ENCODE results near the gene PRSS48.

PRSS48 gene

DNA sequence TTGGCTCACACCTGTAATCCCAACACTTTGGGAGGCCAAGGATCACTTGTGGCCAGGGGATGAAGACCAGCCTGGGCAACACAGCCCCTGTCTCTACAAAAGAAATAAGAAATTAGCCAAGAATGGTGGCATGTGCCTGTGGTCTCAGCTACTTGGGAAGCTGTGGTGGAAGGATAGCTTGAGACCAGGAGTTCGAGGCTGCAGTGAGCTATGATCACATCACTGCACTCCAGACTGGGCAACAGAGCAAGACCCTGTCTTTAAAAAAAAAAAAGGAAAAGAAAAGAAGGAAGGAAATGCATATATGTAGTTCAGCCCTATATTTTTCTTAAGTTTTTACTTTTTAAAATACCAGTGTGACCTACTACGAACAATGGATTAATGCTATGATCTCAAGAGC is 15.1 kb downstream of the PRSS48 start:
- TF ChIP-seq, protein P1, sequence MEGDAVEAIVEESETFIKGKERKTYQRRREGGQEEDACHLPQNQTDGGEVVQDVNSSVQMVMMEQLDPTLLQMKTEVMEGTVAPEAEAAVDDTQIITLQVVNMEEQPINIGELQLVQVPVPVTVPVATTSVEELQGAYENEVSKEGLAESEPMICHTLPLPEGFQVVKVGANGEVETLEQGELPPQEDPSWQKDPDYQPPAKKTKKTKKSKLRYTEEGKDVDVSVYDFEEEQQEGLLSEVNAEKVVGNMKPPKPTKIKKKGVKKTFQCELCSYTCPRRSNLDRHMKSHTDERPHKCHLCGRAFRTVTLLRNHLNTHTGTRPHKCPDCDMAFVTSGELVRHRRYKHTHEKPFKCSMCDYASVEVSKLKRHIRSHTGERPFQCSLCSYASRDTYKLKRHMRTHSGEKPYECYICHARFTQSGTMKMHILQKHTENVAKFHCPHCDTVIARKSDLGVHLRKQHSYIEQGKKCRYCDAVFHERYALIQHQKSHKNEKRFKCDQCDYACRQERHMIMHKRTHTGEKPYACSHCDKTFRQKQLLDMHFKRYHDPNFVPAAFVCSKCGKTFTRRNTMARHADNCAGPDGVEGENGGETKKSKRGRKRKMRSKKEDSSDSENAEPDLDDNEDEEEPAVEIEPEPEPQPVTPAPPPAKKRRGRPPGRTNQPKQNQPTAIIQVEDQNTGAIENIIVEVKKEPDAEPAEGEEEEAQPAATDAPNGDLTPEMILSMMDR (conservative IDR thresholded peaks at IDR 0.05) = no peak
- no peak for TF ChIP-seq ZFX (IDR thresholded peaks at IDR 0.05)
- H3K27ac ChIP-seq = no peak overlapping the region

DNA sequence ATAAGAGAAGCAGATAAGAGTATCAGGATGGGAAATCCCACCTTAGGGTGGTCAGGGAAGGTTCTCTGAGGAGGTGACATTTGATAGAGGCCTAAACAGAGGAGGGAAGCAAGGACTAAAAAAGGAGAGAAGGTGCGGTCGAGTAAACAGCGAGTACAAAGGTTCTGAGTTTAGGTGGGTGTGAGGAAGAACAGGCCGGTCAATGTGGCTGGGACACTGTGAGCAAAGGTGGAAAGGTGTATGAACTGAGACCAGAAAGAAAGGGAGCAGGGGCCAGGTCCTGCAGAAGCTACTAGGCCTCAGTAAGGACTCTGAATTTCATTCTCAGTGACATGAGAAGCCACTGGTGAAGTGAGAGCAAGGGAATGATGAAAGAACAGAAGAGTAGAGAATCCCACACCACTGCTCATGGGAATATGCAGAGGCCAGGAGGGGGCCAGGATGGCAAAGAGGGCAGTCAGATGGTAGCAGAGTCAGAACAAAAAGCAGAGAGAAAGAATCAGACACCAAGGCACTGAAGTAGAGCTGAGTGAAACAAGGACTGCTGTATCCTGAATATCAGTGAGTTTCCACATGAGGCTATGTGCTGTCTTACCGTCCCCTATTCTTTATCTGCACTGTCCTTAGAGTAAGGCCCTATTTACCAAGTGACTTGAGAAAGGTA is 18.0 kb downstream of the PRSS48 start:
- H3K27ac ChIP-seq = no peak overlapping the region
- TF ChIP-seq, protein P1 (conservative IDR thresholded peaks at IDR 0.05) = no peak
- no peak for TF ChIP-seq ZFX (IDR thresholded peaks at IDR 0.05)

- no peak for TF ChIP-seq ZFX (IDR thresholded peaks at IDR 0.05)
- no peak overlapping the region for H3K27ac ChIP-seq
Measured at GRCh38 chr4:151296227-151296626, 19.3 kb downstream of the PRSS48 start.

- H3K27ac ChIP-seq = no peak overlapping the region
- TF ChIP-seq, protein P1 (conservative IDR thresholded peaks at IDR 0.05) = no peak
- TF ChIP-seq ZFX (IDR thresholded peaks at IDR 0.05) = no peak
Measured at GRCh38 chr4:151297170-151297569, 20.2 kb downstream of the PRSS48 start.

DNA sequence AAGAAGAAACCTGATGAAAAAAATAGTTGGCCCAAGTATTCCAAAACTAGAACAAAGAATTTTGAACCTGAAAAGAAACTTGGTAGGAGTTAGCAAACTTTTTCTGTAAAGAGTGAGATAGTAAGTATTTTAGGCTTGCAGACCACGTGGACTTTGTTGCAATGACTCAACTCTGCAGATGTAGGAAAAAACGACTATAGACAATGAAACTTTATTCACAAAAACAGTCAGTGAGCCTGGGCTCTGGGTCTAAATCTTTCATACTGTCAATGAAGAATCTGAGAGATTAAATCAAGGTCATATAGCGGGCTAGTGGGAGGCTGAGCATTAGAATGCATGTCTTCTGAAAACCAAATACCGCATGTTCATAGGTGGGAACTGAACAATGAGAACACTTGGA is 25.5 kb downstream of the PRSS48 start:
- H3K27ac ChIP-seq = no peak overlapping the region
- TF ChIP-seq, protein P1 (conservative IDR thresholded peaks at IDR 0.05) = no peak
- no peak for TF ChIP-seq ZFX (IDR thresholded peaks at IDR 0.05)

- no peak overlapping the region for H3K27ac ChIP-seq
- TF ChIP-seq ZFX (IDR thresholded peaks at IDR 0.05) = no peak
- TF ChIP-seq, protein P1 (conservative IDR thresholded peaks at IDR 0.05) = no peak
Measured at GRCh38 chr4:151304226-151304625, 27.3 kb downstream of the PRSS48 start.

DNA sequence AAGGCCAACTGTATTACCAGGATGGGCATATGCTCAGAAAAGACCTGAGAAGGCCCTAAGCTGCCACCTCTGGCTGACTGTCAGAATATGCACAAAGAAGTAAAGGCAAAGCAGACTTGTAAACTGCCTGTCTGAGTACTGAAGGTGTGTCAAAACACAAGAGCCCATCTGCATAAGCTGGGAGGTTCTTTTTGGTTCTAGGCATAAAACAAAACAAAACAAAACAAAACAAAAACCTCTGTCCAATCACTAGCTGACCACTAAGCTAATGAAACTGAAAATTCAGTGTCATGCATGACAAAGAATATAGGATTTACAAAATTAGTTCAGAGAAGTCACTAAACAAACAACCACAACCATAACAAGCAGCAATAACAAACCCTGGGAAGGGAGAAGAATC is 27.8 kb downstream of the PRSS48 start:
- no peak for TF ChIP-seq ZFX (IDR thresholded peaks at IDR 0.05)
- TF ChIP-seq, protein P1 (conservative IDR thresholded peaks at IDR 0.05) = peak; percentile 13; the same call in 1 of the 2 replicates
- no peak overlapping the region for H3K27ac ChIP-seq

DNA sequence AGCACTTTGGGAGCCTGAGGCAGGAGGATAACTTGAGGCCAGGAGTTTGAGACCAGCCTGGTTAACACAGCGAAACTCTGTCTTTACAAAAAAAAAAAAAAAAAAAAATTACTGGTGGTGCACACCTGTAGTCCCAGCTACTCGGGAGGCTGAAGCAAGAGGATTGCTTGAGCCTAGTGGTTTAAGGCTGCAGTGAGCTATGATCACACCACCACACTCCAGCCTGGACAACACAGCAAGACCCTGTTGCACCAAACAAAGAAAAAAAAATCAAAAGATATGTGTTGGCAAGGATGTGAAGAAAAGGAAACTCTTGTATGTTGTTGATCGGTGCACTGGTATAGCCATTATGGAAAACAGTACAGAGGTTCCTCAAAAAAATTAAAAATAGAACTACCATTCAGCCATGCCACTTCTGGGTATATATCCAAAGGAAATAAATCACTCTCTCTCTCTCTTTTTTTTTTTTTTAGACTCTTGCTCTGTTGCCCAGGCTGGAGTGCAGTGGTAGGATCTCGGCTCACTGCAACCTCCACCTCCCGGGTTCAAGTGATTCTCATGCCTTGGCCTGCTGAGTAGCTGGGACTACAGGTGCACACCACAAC is 33.3 kb downstream of the PRSS48 start:
- TF ChIP-seq, protein P1 (conservative IDR thresholded peaks at IDR 0.05) = no peak
- TF ChIP-seq ZFX (IDR thresholded peaks at IDR 0.05) = no peak
- H3K27ac ChIP-seq = no peak overlapping the region
